ENCODE measurements around the gene FAM171A2. TPM values are rescaled to one million over a fixed set of nuclear protein-coding genes. Genes with fewer than 3 reads are reported as not detected.
A peak's percentile ranks its signal among the peaks of the same experiment; 100 is the strongest.

Gene FAM171A2
- total RNA-seq, 1 donor, result 4.3 TPM

DNA sequence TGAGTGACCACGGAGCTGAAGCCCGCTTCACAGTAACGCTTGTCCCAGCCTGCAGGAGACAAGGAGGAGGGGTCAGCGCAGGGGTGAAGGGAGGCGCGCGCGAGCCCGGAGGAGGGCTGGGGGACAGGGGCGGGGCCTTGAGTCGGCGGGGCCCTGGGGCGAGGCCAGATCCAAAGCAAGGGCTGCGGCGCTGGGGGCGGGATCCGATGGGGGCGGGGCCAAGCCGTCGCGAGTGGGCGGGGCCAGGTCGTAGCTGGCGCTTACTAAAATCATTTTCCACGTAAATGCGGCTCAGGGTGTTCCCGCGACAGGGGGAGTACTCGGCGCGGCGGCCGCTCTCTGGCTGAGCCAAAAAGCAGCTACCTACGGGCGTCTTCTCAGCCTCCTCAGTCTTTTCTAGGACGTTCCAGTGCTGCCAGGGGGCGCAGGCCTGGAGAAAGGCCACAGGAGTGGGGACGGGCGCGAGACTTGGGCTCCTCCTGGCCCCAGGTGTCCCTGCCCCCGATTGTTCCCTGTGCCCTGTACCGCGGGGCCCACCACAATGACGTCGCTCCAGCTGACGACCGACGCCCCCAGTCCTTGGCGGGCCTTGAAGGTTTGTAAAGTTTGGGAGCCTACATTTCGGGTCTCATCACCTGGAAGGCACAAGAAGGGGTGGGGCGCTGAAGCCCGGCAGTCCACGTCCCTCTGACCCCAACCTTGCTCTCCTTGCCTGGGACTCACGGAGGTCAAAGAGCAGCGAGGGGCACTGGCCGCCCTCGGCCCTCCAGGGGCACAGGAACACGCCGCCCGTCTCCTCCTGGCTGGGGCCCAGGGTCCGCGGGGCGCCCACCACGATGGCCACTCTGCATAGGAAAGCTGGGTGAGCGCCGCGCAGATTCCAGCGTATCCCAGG is 21.9 kb upstream of the FAM171A2 start:
- H3K27ac ChIP-seq (ENCODE audit: low read depth, low read length), result no peak overlapping the region
- H4K20me1 ChIP-seq (ENCODE audit: insufficient read depth, low read length), result no peaks in the 10 kb centered on the region
- H3K36me3 ChIP-seq (ENCODE audit: insufficient read depth, low read length), result no peaks in the 10 kb centered on the region
- H3K4me2 ChIP-seq (ENCODE audit: insufficient read depth, low read length), result peak overlapping the region; percentile 83
- peaks cover 6% of the 10 kb centered on the region for H3K4me1 ChIP-seq (ENCODE audit: insufficient read depth, low read length)
- peak overlapping the region; percentile 78 for H2AFZ ChIP-seq (ENCODE audit: low read length)
- peaks cover 35% of the 10 kb centered on the region for H3K27me3 ChIP-seq (ENCODE audit: insufficient read depth, low read length)
- peak overlapping the region; percentile 69 for H3K4me3 ChIP-seq (ENCODE audit: insufficient read depth, low read length)
- no peaks in the 10 kb centered on the region for H3K79me2 ChIP-seq (ENCODE audit: insufficient read depth, low read length)
- DNase-seq (ENCODE audit: insufficient read length, low spot score, missing footprints), result peak; percentile 94
- no peaks in the 10 kb centered on the region for H3K9me3 ChIP-seq (ENCODE audit: low read depth, low read length)
- TF ChIP-seq, protein P1, sequence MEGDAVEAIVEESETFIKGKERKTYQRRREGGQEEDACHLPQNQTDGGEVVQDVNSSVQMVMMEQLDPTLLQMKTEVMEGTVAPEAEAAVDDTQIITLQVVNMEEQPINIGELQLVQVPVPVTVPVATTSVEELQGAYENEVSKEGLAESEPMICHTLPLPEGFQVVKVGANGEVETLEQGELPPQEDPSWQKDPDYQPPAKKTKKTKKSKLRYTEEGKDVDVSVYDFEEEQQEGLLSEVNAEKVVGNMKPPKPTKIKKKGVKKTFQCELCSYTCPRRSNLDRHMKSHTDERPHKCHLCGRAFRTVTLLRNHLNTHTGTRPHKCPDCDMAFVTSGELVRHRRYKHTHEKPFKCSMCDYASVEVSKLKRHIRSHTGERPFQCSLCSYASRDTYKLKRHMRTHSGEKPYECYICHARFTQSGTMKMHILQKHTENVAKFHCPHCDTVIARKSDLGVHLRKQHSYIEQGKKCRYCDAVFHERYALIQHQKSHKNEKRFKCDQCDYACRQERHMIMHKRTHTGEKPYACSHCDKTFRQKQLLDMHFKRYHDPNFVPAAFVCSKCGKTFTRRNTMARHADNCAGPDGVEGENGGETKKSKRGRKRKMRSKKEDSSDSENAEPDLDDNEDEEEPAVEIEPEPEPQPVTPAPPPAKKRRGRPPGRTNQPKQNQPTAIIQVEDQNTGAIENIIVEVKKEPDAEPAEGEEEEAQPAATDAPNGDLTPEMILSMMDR (IDR thresholded peaks at IDR 0.05; ENCODE audit: extremely low read depth, low read depth, low read length), result no peak

DNA sequence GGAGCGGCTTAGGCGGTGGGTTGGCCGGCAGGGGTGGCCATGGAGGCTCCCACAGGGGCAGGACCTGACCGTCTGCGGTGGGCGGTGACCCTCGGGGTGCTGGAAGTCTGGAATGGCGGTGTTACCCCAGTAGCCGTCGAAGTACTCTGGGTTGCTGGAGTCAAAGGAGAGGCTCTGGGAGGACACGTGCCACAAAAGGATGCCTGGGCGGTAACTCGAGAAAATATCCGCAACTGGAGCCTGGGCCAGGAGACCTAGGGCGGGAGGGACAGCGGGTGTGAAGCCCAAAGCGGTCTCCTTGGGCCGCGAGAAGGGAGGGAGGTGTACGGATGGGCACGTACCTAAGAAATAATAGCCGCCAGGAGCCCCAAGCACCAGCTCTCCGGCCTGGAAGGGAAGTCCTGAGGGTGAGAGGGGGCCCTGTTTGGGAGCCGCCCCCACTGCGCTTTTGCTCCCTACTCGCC is 21.2 kb upstream of the FAM171A2 start:
- H3K4me1 ChIP-seq (ENCODE audit: insufficient read depth, low read length), result peaks cover 6% of the 10 kb centered on the region
- no peaks in the 10 kb centered on the region for H4K20me1 ChIP-seq (ENCODE audit: insufficient read depth, low read length)
- peak overlapping the region; percentile 83 for H3K4me2 ChIP-seq (ENCODE audit: insufficient read depth, low read length)
- no peak overlapping the region for H3K27ac ChIP-seq (ENCODE audit: low read depth, low read length)
- peaks cover 35% of the 10 kb centered on the region for H3K27me3 ChIP-seq (ENCODE audit: insufficient read depth, low read length)
- peak; percentile 79 for DNase-seq (ENCODE audit: insufficient read length, low spot score, missing footprints)
- H3K4me3 ChIP-seq (ENCODE audit: insufficient read depth, low read length), result peak overlapping the region; percentile 69
- H3K36me3 ChIP-seq (ENCODE audit: insufficient read depth, low read length), result no peaks in the 10 kb centered on the region
- H2AFZ ChIP-seq (ENCODE audit: low read length), result peak overlapping the region; percentile 26
- TF ChIP-seq, protein P1 (IDR thresholded peaks at IDR 0.05; ENCODE audit: extremely low read depth, low read depth, low read length), result no peak
- no peaks in the 10 kb centered on the region for H3K9me3 ChIP-seq (ENCODE audit: low read depth, low read length)
- no peaks in the 10 kb centered on the region for H3K79me2 ChIP-seq (ENCODE audit: insufficient read depth, low read length)

DNA sequence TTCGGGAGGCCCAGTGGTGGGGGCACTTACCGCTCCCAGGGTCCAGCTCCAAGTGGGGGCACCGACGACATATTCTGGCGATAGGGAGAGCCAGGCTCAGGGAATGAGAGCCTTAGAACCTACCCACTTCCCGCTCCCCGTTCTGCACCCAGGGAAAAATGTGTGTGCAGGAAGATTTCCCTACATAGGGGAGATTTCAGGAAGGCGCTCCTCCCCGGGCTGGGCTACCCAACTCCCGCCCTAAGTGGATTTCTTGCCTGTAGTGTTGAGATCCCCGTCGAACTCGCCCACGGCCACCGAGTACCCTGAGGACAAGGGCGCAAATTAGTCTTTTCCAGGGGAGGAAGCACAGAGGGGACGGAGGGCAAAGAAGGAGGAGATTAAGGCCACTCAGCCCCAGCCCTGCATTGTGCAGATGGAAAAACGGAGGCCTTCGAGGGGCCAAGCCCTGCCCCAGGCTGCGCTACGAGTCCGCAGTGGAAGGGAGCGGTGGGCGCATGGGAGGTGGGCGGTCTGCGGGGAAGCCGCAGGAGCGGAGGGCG is 20.7 kb upstream of the FAM171A2 start:
- no peak for DNase-seq (ENCODE audit: insufficient read length, low spot score, missing footprints)
- no peak overlapping the region for H3K4me2 ChIP-seq (ENCODE audit: insufficient read depth, low read length)
- peaks cover 6% of the 10 kb centered on the region for H3K4me1 ChIP-seq (ENCODE audit: insufficient read depth, low read length)
- H3K9me3 ChIP-seq (ENCODE audit: low read depth, low read length), result no peaks in the 10 kb centered on the region
- H3K79me2 ChIP-seq (ENCODE audit: insufficient read depth, low read length), result no peaks in the 10 kb centered on the region
- H3K36me3 ChIP-seq (ENCODE audit: insufficient read depth, low read length), result no peaks in the 10 kb centered on the region
- H4K20me1 ChIP-seq (ENCODE audit: insufficient read depth, low read length), result no peaks in the 10 kb centered on the region
- no peak overlapping the region for H2AFZ ChIP-seq (ENCODE audit: low read length)
- no peak overlapping the region for H3K27ac ChIP-seq (ENCODE audit: low read depth, low read length)
- H3K27me3 ChIP-seq (ENCODE audit: insufficient read depth, low read length), result peaks cover 35% of the 10 kb centered on the region
- H3K4me3 ChIP-seq (ENCODE audit: insufficient read depth, low read length), result no peak overlapping the region
- TF ChIP-seq, protein P1 (IDR thresholded peaks at IDR 0.05; ENCODE audit: extremely low read depth, low read depth, low read length), result no peak

DNA sequence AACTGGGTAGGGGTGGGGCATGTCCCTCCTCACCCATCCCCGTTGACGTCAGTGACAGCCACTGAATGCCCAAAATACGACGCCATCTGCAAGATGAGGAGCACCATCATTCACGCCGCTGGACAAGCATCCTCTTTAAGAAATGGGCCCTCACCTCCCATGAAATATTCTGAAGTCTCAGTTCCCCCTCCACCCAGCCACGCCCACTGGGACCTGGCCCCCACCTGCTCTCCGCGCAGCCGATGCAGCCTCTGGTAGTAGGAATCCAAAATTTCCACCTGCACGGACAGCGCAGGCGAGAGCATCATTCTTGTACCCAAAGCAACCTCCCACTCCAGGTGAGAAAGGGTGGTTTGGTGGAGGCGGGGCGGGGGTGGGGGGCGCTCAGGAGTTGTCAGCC is 20.2 kb upstream of the FAM171A2 start:
- Histone ChIP-seq H3K4me1 (ENCODE audit: insufficient read depth, low read length) (peaks cover 6% of the 10 kb centered on the region), H4K20me1 (ENCODE audit: insufficient read depth, low read length) (no peaks in the 10 kb centered on the region), H3K36me3 (ENCODE audit: insufficient read depth, low read length) (no peaks in the 10 kb centered on the region), H3K9me3 (ENCODE audit: low read depth, low read length) (no peaks in the 10 kb centered on the region), H3K4me2 (ENCODE audit: insufficient read depth, low read length) (no peak overlapping the region), H3K4me3 (ENCODE audit: insufficient read depth, low read length) (no peak overlapping the region), H3K27ac (ENCODE audit: low read depth, low read length) (no peak overlapping the region), H3K27me3 (ENCODE audit: insufficient read depth, low read length) (peaks cover 35% of the 10 kb centered on the region), H2AFZ (ENCODE audit: low read length) (no peak overlapping the region), H3K79me2 (ENCODE audit: insufficient read depth, low read length) (no peaks in the 10 kb centered on the region)
- no peak for DNase-seq (ENCODE audit: insufficient read length, low spot score, missing footprints)
- TF ChIP-seq, protein P1 (IDR thresholded peaks at IDR 0.05; ENCODE audit: extremely low read depth, low read depth, low read length), result no peak
